Measurements from ENCODE around the gene PPP2R5D.
"Not testable (repeated sequence)": the region's sequence is repeated elsewhere in the genome, so short reads cannot be mapped to it uniquely, and the experiment has no call there.

Gene PPP2R5D

GRCh38 chr6:42989923-42990322, 5.6 kb downstream of the PPP2R5D start:
- no peaks in the 10 kb centered on the region for H3K9me3 ChIP-seq
- H3K4me3 ChIP-seq, result no peak overlapping the region
- in situ Hi-C loops (cut with MboI; ENCODE audit: low sequenced_read_pairs), result no loop called here
- peaks cover 14% of the 10 kb centered on the region for H3K36me3 ChIP-seq (replicated peaks)
- DNase-seq (ENCODE audit: low spot score in 2 of 2), result no peak
- no peaks in the 10 kb centered on the region; the same call in 1 of the 2 replicates for H3K4me1 ChIP-seq
- no peaks in the 10 kb centered on the region for H3K27me3 ChIP-seq (ENCODE audit: low read depth)

DNA sequence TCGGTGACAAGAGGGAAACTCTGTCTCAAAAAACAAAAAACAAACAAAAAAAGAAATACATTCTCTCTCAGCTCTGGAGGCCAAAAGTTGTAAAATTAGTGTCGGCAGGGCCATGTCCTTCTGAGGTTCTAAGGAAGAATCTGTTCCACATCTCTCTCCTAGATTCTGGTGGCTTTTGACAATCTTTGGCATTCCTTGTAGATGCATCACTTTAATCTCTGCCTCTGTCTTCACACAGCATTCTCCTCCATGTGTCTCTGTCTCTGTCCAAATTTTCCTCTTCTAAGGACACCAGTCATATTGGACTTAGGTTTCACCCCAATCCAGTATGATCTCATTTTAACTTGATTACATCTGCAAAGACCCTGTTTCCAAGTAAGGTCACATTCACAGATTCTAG, 9.1 kb downstream of the PPP2R5D start:
- no peak for DNase-seq (ENCODE audit: low spot score in 2 of 2)
- H3K36me3 ChIP-seq (replicated peaks), result peaks cover 14% of the 10 kb centered on the region
- H3K27me3 ChIP-seq (ENCODE audit: low read depth), result no peaks in the 10 kb centered on the region
- H3K4me3 ChIP-seq, result no peak overlapping the region
- H3K9me3 ChIP-seq, result no peaks in the 10 kb centered on the region
- H3K4me1 ChIP-seq, result no peaks in the 10 kb centered on the region
- in situ Hi-C loops (cut with MboI; ENCODE audit: low sequenced_read_pairs), result no loop called here

- no peaks in the 10 kb centered on the region; the same call in 1 of the 2 replicates for H3K36me3 ChIP-seq (replicated peaks)
- no peaks in the 10 kb centered on the region for H3K27me3 ChIP-seq (ENCODE audit: low read depth)
- no peak for DNase-seq (ENCODE audit: low spot score in 2 of 2)
- H3K4me3 ChIP-seq, result no peak overlapping the region
- in situ Hi-C loops (cut with MboI; ENCODE audit: low sequenced_read_pairs), result no loop called here
- no peaks in the 10 kb centered on the region for H3K4me1 ChIP-seq
- no peaks in the 10 kb centered on the region for H3K9me3 ChIP-seq
These were observed 12.1 kb downstream of the PPP2R5D start for GRCh38 chr6:42996513-42996912.

GRCh38 chr6:42998205-42998604, 13.8 kb downstream of the PPP2R5D start:
- H3K36me3 ChIP-seq (replicated peaks); DNase-seq (ENCODE audit: low spot score in 2 of 2); H3K9me3 ChIP-seq; H3K4me3 ChIP-seq; H3K4me1 ChIP-seq; in situ Hi-C loops (cut with MboI; ENCODE audit: low sequenced_read_pairs); H3K27me3 ChIP-seq (ENCODE audit: low read depth): not testable (repeated sequence)

DNA sequence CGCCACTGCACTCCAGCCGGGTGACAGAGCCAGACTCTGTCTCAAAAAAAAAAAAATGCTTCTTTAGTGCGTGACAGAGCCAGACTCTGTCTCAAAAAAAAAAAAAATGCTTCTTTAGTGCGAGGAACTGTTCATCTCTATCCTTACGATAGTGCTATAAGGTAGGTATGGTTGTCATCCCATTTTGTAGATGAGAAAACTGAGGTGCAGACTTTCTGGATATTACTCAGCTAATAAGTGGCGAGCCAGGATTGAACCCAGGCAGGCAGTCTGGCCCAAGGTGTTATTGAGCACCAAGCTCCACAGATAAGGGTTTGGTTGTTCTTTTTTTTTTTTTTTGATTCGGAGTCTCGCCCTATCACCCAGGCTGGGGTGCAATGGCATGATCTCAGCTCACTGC, 17.5 kb downstream of the PPP2R5D start:
- no peaks in the 10 kb centered on the region for H3K4me1 ChIP-seq
- H3K36me3 ChIP-seq (replicated peaks), result peaks cover 12% of the 10 kb centered on the region
- no peaks in the 10 kb centered on the region for H3K27me3 ChIP-seq (ENCODE audit: low read depth)
- H3K9me3 ChIP-seq, result no peaks in the 10 kb centered on the region
- no peak overlapping the region for H3K4me3 ChIP-seq
- in situ Hi-C loops (cut with MboI; ENCODE audit: low sequenced_read_pairs), result no loop called here
- DNase-seq (ENCODE audit: low spot score in 2 of 2), result no peak

GRCh38 chr6:43005844-43006243, 21.5 kb downstream of the PPP2R5D start:
- Histone ChIP-seq H3K4me1 (no peaks in the 10 kb centered on the region), H3K4me3 (no peak overlapping the region), H3K36me3 (replicated peaks) (peaks cover 40% of the 10 kb centered on the region), H3K9me3 (no peaks in the 10 kb centered on the region), H3K27me3 (ENCODE audit: low read depth) (no peaks in the 10 kb centered on the region)
- in situ Hi-C loops (cut with MboI; ENCODE audit: low sequenced_read_pairs), result no loop called here
- no peak for DNase-seq (ENCODE audit: low spot score in 2 of 2)

GRCh38 chr6:43006251-43006650, 21.9 kb downstream of the PPP2R5D start:
- DNase-seq (ENCODE audit: low spot score in 2 of 2), result no peak
- Histone ChIP-seq H3K4me3 (no peak overlapping the region), H3K36me3 (replicated peaks) (peaks cover 44% of the 10 kb centered on the region), H3K4me1 (no peaks in the 10 kb centered on the region), H3K9me3 (no peaks in the 10 kb centered on the region), H3K27me3 (ENCODE audit: low read depth) (no peaks in the 10 kb centered on the region)
- in situ Hi-C loops (cut with MboI; ENCODE audit: low sequenced_read_pairs), result no loop called here

DNA sequence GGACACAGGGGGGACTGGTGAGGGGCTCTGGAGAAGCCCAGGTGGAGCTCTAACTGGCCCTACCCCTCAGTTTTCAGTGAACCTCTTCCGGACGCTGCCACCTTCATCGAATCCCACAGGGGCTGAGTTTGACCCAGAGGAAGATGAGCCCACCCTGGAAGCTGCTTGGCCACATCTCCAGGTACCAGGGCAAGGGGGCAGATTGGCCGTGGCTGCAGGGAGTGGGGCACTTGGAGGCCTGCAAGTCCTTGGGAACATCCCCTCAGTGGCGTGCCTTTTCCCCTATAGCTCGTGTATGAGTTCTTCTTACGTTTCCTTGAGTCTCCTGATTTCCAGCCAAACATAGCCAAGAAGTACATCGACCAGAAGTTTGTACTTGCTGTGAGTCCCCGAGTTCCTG, 22.8 kb downstream of the PPP2R5D start:
- Histone ChIP-seq H3K36me3 (replicated peaks) (peaks cover 53% of the 10 kb centered on the region), H3K4me3 (no peak overlapping the region), H3K4me1 (no peaks in the 10 kb centered on the region), H3K9me3 (no peaks in the 10 kb centered on the region), H3K27me3 (ENCODE audit: low read depth) (no peaks in the 10 kb centered on the region)
- no peak for DNase-seq (ENCODE audit: low spot score in 2 of 2)
- in situ Hi-C loops (cut with MboI; ENCODE audit: low sequenced_read_pairs), result no loop called here

DNA sequence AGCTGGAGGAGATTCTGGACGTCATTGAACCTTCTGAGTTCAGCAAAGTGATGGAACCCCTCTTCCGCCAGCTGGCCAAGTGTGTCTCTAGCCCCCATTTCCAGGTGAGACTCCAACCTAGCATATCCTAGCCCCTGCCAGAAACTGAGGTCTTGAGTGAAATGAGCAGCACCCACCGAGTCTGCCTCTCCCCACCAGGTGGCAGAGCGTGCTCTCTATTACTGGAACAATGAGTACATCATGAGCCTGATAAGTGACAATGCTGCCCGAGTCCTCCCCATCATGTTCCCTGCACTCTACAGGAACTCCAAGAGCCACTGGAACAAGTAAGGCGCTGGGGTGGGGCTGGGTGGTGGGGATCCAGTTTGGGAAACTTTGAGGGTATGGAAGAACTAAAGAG, 24.8 kb downstream of the PPP2R5D start:
- H3K9me3 ChIP-seq, result no peaks in the 10 kb centered on the region
- H3K36me3 ChIP-seq (replicated peaks), result peaks cover 50% of the 10 kb centered on the region
- no peaks in the 10 kb centered on the region for H3K27me3 ChIP-seq (ENCODE audit: low read depth)
- peak; percentile 17 to 63 for DNase-seq (ENCODE audit: low spot score in 2 of 2)
- H3K4me1 ChIP-seq, result peaks cover 4% of the 10 kb centered on the region
- H3K4me3 ChIP-seq, result no peak overlapping the region
- in situ Hi-C loops (cut with MboI; ENCODE audit: low sequenced_read_pairs), result no loop called here

GRCh38 chr6:43011207-43011606, 26.8 kb downstream of the PPP2R5D start:
- in situ Hi-C loops (cut with MboI; ENCODE audit: low sequenced_read_pairs), result no loop called here
- H3K36me3 ChIP-seq (replicated peaks), result peaks cover 45% of the 10 kb centered on the region
- H3K4me1 ChIP-seq, result peaks cover 4% of the 10 kb centered on the region
- no peak for DNase-seq (ENCODE audit: low spot score in 2 of 2)
- no peak overlapping the region for H3K4me3 ChIP-seq
- H3K9me3 ChIP-seq, result no peaks in the 10 kb centered on the region
- H3K27me3 ChIP-seq (ENCODE audit: low read depth), result no peaks in the 10 kb centered on the region

- in situ Hi-C loops (cut with MboI; ENCODE audit: low sequenced_read_pairs), result no loop called here
- Histone ChIP-seq H3K36me3 (replicated peaks) (peaks cover 39% of the 10 kb centered on the region), H3K27me3 (ENCODE audit: low read depth) (no peaks in the 10 kb centered on the region), H3K4me1 (peaks cover 4% of the 10 kb centered on the region), H3K9me3 (no peaks in the 10 kb centered on the region), H3K4me3 (peak overlapping the region; percentile 63; the same call in 1 of the 2 replicates)
- no peak for DNase-seq (ENCODE audit: low spot score in 2 of 2)
These were observed 28.0 kb downstream of the PPP2R5D start for GRCh38 chr6:43012364-43012763.

GRCh38 chr6:43013097-43013842, 28.9 kb downstream of the PPP2R5D start:
- peaks cover 46% of the 10 kb centered on the region for H3K36me3 ChIP-seq (replicated peaks)
- peaks cover 4% of the 10 kb centered on the region for H3K4me1 ChIP-seq

GRCh38 chr6:43013843-43014433, 29.6 kb downstream of the PPP2R5D start, which contains the start of the genes KLHDC3 and MEA1:
KLHDC3 (plus strand) TSS chr6:43014249; CDS start chr6:43017193, 2,944 bp downstream.
MEA1 (minus strand) TSS chr6:43013946; CDS start chr6:43013813, 133 bp downstream.
- in situ Hi-C loops (cut with MboI; ENCODE audit: low sequenced_read_pairs), result no loop called here
- Histone ChIP-seq H3K4me3 (peak within 1 kb of the TSS; percentile 63), H3K27me3 (ENCODE audit: low read depth) (no peaks in the 10 kb centered on the region), H3K36me3 (replicated peaks) (peaks cover 46% of the 10 kb centered on the region), H3K9me3 (no peaks in the 10 kb centered on the region), H3K4me1 (peaks cover 4% of the 10 kb centered on the region)
- DNase-seq (ENCODE audit: low spot score in 2 of 2), result peak; percentile 99 to 100

More at GRCh38 chr6:43013097-43013842, 28.9 kb downstream of the PPP2R5D start:
- no peak for DNase-seq (ENCODE audit: low spot score in 2 of 2)
- no peaks in the 10 kb centered on the region for H3K27me3 ChIP-seq (ENCODE audit: low read depth)
- in situ Hi-C loops (cut with MboI; ENCODE audit: low sequenced_read_pairs), result no loop called here
- no peaks in the 10 kb centered on the region for H3K9me3 ChIP-seq
- H3K4me3 ChIP-seq, result peak overlapping the region; percentile 63

DNA sequence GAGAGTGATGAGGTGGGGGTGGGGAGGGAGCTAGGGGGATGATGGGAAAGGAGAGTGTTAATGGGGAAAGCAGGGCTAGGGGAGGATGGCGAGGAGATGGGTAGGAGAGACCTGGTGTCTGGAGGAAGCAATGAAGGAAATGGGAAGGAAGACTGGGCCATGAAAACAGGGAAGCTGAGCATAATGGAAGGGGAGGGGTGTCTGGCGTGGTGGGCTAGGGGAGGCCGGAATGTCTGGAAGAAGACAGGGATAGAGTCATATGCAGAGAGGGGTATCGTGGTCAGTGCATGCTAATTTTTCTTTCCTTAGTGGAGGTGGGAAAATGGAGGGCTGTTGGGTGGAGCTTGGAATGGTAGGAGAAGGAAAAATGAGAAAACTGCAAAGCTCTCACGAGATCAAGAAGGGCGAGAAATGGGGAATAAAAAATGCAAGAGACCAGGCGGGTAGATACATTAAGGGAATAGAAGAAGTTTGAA, 30.1 kb downstream of the PPP2R5D start:
- peaks cover 4% of the 10 kb centered on the region for H3K4me1 ChIP-seq
- H3K27me3 ChIP-seq (ENCODE audit: low read depth), result no peaks in the 10 kb centered on the region
- in situ Hi-C loops (cut with MboI; ENCODE audit: low sequenced_read_pairs), result no loop called here
- H3K4me3 ChIP-seq, result peak overlapping the region; percentile 63
- no peaks in the 10 kb centered on the region for H3K9me3 ChIP-seq
- peaks cover 46% of the 10 kb centered on the region for H3K36me3 ChIP-seq (replicated peaks)
- DNase-seq (ENCODE audit: low spot score in 2 of 2), result peak; percentile 19 to 23
